HEK293T (cell line): ENCODE data around the gene SCN2B.
A peak's percentile ranks its signal among the peaks of the same experiment; 100 is the strongest.

ENCODE experiments used
- CTCF ChIA-PET: fragments of 350-600 bp; formaldehyde crosslinking; extraction: SDS; loops from one replicate; lab custom pipeline; 2021; ENCODE audit warnings: antibody characterized with exemption, inconsistent platforms; lab: Yijun Ruan, JAX
- POLR2A ChIA-PET: fragments of 350-600 bp; formaldehyde crosslinking; extraction: SDS; loops from one replicate; lab custom pipeline; 2020; ENCODE audit warnings: antibody characterized with exemption, inconsistent platforms; lab: Yijun Ruan, JAX
- DNase-seq: peaks from one replicate; pipeline ENCODE4 v3.0.0; 2012; ENCODE audit warnings: mixed read lengths; ENCODE audit errors: extremely low spot score
- ARNT ChIP-seq: fragments of 450-650 bp; IDR thresholded peaks from 2 replicates; pipeline ENCODE4 v1.6.1; 2017; ENCODE audit warnings: mild to moderate bottlenecking
- BHLHE40 ChIP-seq: fragments of 450-650 bp; IDR thresholded peaks from 2 replicates; pipeline ENCODE4 v1.6.1; 2016; ENCODE audit warnings: mild to moderate bottlenecking, moderate library complexity, borderline replicate concordance
- CTBP1 ChIP-seq: fragments of 450-650 bp; IDR thresholded peaks from 2 replicates; pipeline ENCODE4 v1.6.1; 2016; ENCODE audit warnings: borderline replicate concordance
- ELF4 ChIP-seq: fragments of 450-650 bp; IDR thresholded peaks from 2 replicates; pipeline ENCODE4 v1.6.1; 2017; ENCODE audit warnings: antibody characterized with exemption
- FOXA1 ChIP-seq: fragments of 450-650 bp; IDR thresholded peaks from 2 replicates; pipeline ENCODE4 v1.6.1; 2016; ENCODE audit warnings: mild to moderate bottlenecking
- FOXK2 ChIP-seq: fragments of 450-650 bp; IDR thresholded peaks from 2 replicates; pipeline ENCODE4 v1.6.1; 2016; ENCODE audit warnings: mild to moderate bottlenecking
- FOXM1 ChIP-seq: fragments of 450-650 bp; IDR thresholded peaks from 2 replicates; pipeline ENCODE4 v1.6.1; 2017; ENCODE audit warnings: mild to moderate bottlenecking, borderline replicate concordance
- HDGF ChIP-seq: fragments of 450-650 bp; IDR thresholded peaks from 2 replicates; pipeline ENCODE4 v1.6.1; 2017; ENCODE audit warnings: antibody characterized with exemption, borderline replicate concordance
- L3MBTL2 ChIP-seq: fragments of 450-650 bp; conservative IDR thresholded peaks from 2 replicates; pipeline ENCODE4 v1.6.1; 2016; ENCODE audit warnings: mild to moderate bottlenecking
- LEF1 ChIP-seq: fragments of 450-650 bp; IDR thresholded peaks from 2 replicates; pipeline ENCODE4 v1.6.1; 2017; ENCODE audit warnings: mild to moderate bottlenecking, borderline replicate concordance
- NFRKB ChIP-seq: fragments of 450-650 bp; IDR thresholded peaks from 2 replicates; pipeline ENCODE4 v1.6.1; 2016; ENCODE audit warnings: mild to moderate bottlenecking, moderate library complexity
- PKNOX1 ChIP-seq: fragments of 450-650 bp; IDR thresholded peaks from 2 replicates; pipeline ENCODE4 v1.6.1; 2016
- SP1 ChIP-seq: fragments of 450-650 bp; IDR thresholded peaks from 2 replicates; pipeline ENCODE4 v1.6.1; 2017
- SUZ12 ChIP-seq: fragments of 450-650 bp; IDR thresholded peaks from 2 replicates; pipeline ENCODE4 v1.6.1; 2016; ENCODE audit warnings: mild to moderate bottlenecking
- TARDBP ChIP-seq: fragments of 450-650 bp; IDR thresholded peaks from 2 replicates; pipeline ENCODE4 v1.6.1; 2016
- ZNF384 ChIP-seq: fragments of 450-650 bp; IDR thresholded peaks from 2 replicates; pipeline ENCODE4 v1.6.1; 2016

The SCN2B gene

GRCh38 chr11:118175993-118176777 lies at the start of gene SCN2B:
TSS of gene SCN2B (minus strand) at chr11:118176639. CDS start at chr11:118176431, 208 bp downstream.
- ChIA-PET CTCF (interaction anchor here (0.7 to 0.8 kb wide), 3 partner anchors 22 to 753 kb away, joined by 3 to 4 read pairs (median 3); no protein-coding TSS in a partner anchor), POLR2A (no interaction called here)
- DNase-seq, result peak; percentile 34
- TF ChIP-seq FOXK2, result no peak
- TF ChIP-seq L3MBTL2, result 0 out of 2 replicates have a peak, but pooled peaks have one; percentile 22

- DNase-seq, result no peak
- CTCF ChIA-PET, result interaction anchor here (0.6 kb wide), 1 partner anchor 71 kb away, joined by 3 read pairs; no protein-coding TSS in a partner anchor
- POLR2A ChIA-PET, result no interaction called here
- no peak for TF ChIP-seq HDGF
- no peak for TF ChIP-seq FOXM1
- TF ChIP-seq CTBP1, result no peak
- TF ChIP-seq L3MBTL2, result no peak
- no peak for TF ChIP-seq FOXK2
- TF ChIP-seq BHLHE40, result no peak
- no peak for TF ChIP-seq FOXA1
- no peak for TF ChIP-seq ELF4
- no peak for TF ChIP-seq PKNOX1
- no peak for TF ChIP-seq ARNT
- TF ChIP-seq TARDBP, result no peak
- no peak for TF ChIP-seq NFRKB
- no peak for TF ChIP-seq LEF1
Measured at GRCh38 chr11:118224511-118225188, 48.2 kb upstream of the SCN2B start, which contains the start of gene JAML. TSS of gene JAML (minus strand) at chr11:118225011. CDS start at chr11:118214866, 10,145 bp downstream.

GRCh38 chr11:118223992-118224391 lies 47.6 kb upstream of the SCN2B start:
- DNase-seq, result no peak
- TF ChIP-seq BHLHE40 (no peak), SP1 (no peak), ELF4 (no peak), LEF1 (no peak), SUZ12 (no peak), CTBP1 (no peak), FOXK2 (no peak), NFRKB (no peak), FOXM1 (no peak)
- ChIA-PET POLR2A (no interaction called here), CTCF (interaction anchor here (0.6 kb wide), 1 partner anchor 71 kb away, joined by 3 read pairs; no protein-coding TSS in a partner anchor)

- ChIA-PET CTCF (no interaction called here), POLR2A (no interaction called here)
- DNase-seq, result no peak
- TF ChIP-seq FOXK2 (no peak), ARNT (no peak), PKNOX1 (no peak), SP1 (no peak), LEF1 (no peak), HDGF (no peak), TARDBP (no peak), CTBP1 (no peak)
Measured at GRCh38 chr11:118223570-118223969, 47.1 kb upstream of the SCN2B start.

- POLR2A ChIA-PET, result no interaction called here
- CTCF ChIA-PET, result interaction anchor here (1.0 kb wide), 1 partner anchor 10 kb away, joined by 3 read pairs; no protein-coding TSS in a partner anchor
- no peak for DNase-seq
- TF ChIP-seq PKNOX1, result no peak
- no peak for TF ChIP-seq ELF4
- no peak for TF ChIP-seq FOXM1
- TF ChIP-seq ZNF384, result no peak
- TF ChIP-seq FOXA1, result no peak
- TF ChIP-seq L3MBTL2, result no peak
- no peak for TF ChIP-seq TARDBP
- no peak for TF ChIP-seq SUZ12
- no peak for TF ChIP-seq SP1
- no peak for TF ChIP-seq BHLHE40
- TF ChIP-seq ARNT, result no peak
- no peak for TF ChIP-seq HDGF
- TF ChIP-seq LEF1, result no peak
- no peak for TF ChIP-seq FOXK2
- TF ChIP-seq CTBP1, result no peak
- TF ChIP-seq NFRKB, result no peak
Measured at GRCh38 chr11:118222437-118222836, 46.0 kb upstream of the SCN2B start.

GRCh38 chr11:118221419-118221818 lies 45.0 kb upstream of the SCN2B start:
- POLR2A ChIA-PET, result no interaction called here
- TF ChIP-seq ARNT (no peak), SUZ12 (no peak), CTBP1 (no peak), HDGF (no peak), FOXM1 (no peak), PKNOX1 (no peak), L3MBTL2 (no peak), SP1 (no peak), ELF4 (no peak), BHLHE40 (no peak), LEF1 (no peak), ZNF384 (no peak), FOXK2 (no peak), FOXA1 (no peak), TARDBP (no peak), NFRKB (no peak)
- CTCF ChIA-PET, result no interaction called here
- DNase-seq, result no peak
